MCF 10A (cell line): ENCODE results near the gene TSC2. TPM values are rescaled to one million over a fixed set of nuclear protein-coding genes. Genes with fewer than 3 reads are reported as not detected.

Experiments used
- BruUV-seq: library from RNA; stranded (reverse); fragments of 400-500 nt; replicated peaks from 2 replicates; lab custom pipeline; 2021; lab: Mats Ljungman, UMichigan
- CTCF ChIA-PET: fragments of 300-600 bp; sonication (Branson Sonifier 250); formaldehyde crosslinking; extraction: SDS; loops from one replicate; lab custom pipeline; 2021; ENCODE audit warnings: antibody characterized with exemption, inconsistent platforms; lab: Yijun Ruan, JAX
- POLR2A ChIA-PET: fragments of 300-600, 350-650 bp; sonication (Branson Sonifier 250); formaldehyde crosslinking; extraction: SDS; loops from one replicate; lab custom pipeline; 2020; ENCODE audit warnings: antibody characterized with exemption, inconsistent platforms; lab: Yijun Ruan, JAX
- DNase-seq: peaks from one replicate; pipeline ENCODE4 v3.0.0-alpha.2; 2018; ENCODE audit not compliant: unreplicated experiment
- H3K27ac Mint-ChIP-seq: one replicate; pipeline ENCODE4 v1.8.0; 2022; ENCODE audit warnings: mild to moderate bottlenecking, low read depth, mixed read lengths; ENCODE audit not compliant: unreplicated experiment
- H3K27me3 Mint-ChIP-seq: one replicate; pipeline ENCODE4 v1.8.0; 2022; ENCODE audit warnings: mixed read lengths; ENCODE audit not compliant: insufficient read depth, unreplicated experiment
- H3K36me3 Mint-ChIP-seq: one replicate; pipeline ENCODE4 v1.8.0; 2022; ENCODE audit warnings: mild to moderate bottlenecking, moderate library complexity, mixed read lengths; ENCODE audit not compliant: insufficient read depth, unreplicated experiment
- H3K4me1 Mint-ChIP-seq: one replicate; pipeline ENCODE4 v1.8.0; 2022; ENCODE audit warnings: mixed read lengths; ENCODE audit not compliant: insufficient read depth, unreplicated experiment
- H3K4me3 Mint-ChIP-seq: one replicate; pipeline ENCODE4 v1.8.0; 2022; ENCODE audit warnings: mild to moderate bottlenecking, moderate library complexity, mixed read lengths; ENCODE audit not compliant: unreplicated experiment
- H3K9me3 Mint-ChIP-seq: one replicate; pipeline ENCODE4 v1.8.0; 2022; ENCODE audit warnings: mixed read lengths; ENCODE audit not compliant: unreplicated experiment
- CTCF ChIP-seq: fragments of 200-600 bp; IDR thresholded peaks from one replicate; pipeline ENCODE4 v1.8.0; 2022; ENCODE audit warnings: antibody characterized with exemption, mild to moderate bottlenecking; ENCODE audit not compliant: unreplicated experiment
- intact Hi-C: fragments of 100-400 bp; cut with micrococcal nuclease; formaldehyde crosslinking; loops from 2 replicates; pipeline ENCODE4 v1.14.1; 2022
- total RNA-seq: library from RNA; stranded (reverse); gene quantifications from 2 replicates; pipeline ENCODE4 v1.2.3, GENCODE V29; 2022

TSC2 gene
- total RNA-seq, 1 experiment from 2014 or later, result 99.8 TPM

- H3K27ac Mint-ChIP-seq, result no peak overlapping the region
- TF ChIP-seq CTCF, result no peak
- no TSS peak for BruUV-seq
- peaks cover 38% of the 10 kb centered on the region for H3K36me3 Mint-ChIP-seq
- ChIA-PET POLR2A (no interaction called here), CTCF (interaction anchor here (0.6 kb wide), 1 partner anchor 140 kb away, joined by 3 read pairs; no protein-coding TSS in a partner anchor)
- H3K27me3 Mint-ChIP-seq, result no peaks in the 10 kb centered on the region
- no peak for DNase-seq
- intact Hi-C loops, result no loop called here
- no peaks in the 10 kb centered on the region for H3K4me1 Mint-ChIP-seq
- no peak overlapping the region for H3K4me3 Mint-ChIP-seq
- H3K9me3 Mint-ChIP-seq, result no peaks in the 10 kb centered on the region
Observed at GRCh38 chr16:2054543-2055245, 6.9 kb downstream of the TSC2 start.

DNA sequence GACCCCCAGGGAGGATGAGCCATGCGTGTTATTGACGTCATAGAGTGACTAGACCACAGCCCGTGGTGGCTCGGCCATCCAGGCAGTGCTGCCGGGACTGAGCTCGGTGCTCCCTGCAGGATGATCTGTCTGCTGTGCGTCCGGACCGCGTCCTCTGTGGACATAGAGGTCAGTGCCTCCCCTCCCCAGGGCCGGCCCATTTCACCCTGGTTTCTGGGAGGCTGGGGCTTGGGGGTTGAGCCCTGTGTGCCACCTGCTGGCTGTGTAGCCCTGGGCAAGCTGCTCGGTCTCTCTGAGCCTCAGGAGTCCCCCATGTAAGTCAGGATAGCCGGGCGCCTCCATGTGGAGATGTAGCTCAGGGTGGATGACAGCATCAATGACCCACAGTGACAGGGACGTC is 8.3 kb downstream of the TSC2 start:
- CTCF ChIA-PET, result interaction anchor here (0.9 to 1.6 kb wide), 2 partner anchors 9 to 21 kb away, joined by 5 to 6 read pairs; no protein-coding TSS in a partner anchor
- intact Hi-C loops, result loop anchor here (2.0 kb wide), 1 partner anchor 33 kb away; no protein-coding TSS in a partner anchor

DNA sequence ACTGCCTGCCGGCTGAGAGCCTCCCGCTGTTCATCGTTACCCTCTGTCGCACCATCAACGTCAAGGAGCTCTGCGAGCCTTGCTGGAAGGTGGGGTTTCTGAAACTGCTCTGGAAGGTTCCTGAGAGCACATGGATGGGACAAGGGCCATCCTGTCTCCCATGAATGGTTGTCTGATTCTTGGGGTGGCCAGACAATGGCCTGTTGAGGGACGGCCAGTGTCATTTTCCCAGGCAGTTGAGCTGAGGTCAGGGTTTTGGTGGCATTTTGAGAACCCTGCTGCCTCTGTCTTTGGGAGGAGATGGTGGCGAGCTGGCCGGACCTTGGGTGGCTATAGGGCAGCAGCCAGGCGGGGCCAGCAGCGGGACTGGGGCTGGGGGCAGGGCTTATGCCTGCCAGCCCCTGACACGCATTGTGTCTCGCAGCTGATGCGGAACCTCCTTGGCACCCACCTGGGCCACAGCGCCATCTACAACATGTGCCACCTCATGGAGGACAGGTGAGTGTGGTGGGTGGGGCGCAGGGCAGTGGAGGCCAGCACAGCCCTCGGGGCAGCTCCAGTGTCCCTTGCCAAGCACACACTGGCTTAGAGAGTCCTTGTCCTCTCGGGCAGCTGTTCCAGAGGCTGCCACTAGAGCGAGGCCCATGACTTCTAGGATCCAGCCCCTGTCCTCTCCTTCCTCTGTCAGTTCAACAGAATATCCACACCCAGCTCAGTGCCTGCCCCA is 9.1 kb downstream of the TSC2 start:
- H3K27me3 Mint-ChIP-seq, result no peaks in the 10 kb centered on the region
- no peak overlapping the region for H3K27ac Mint-ChIP-seq
- CTCF ChIA-PET, result interaction anchor here (0.6 to 1.6 kb wide), 4 partner anchors 10 to 355 kb away, joined by 3 to 5 read pairs (median 4); no protein-coding TSS in a partner anchor
- no peak for TF ChIP-seq CTCF
- intact Hi-C loops, result loop anchor here (2.0 kb wide), 1 partner anchor 34 kb away; no protein-coding TSS in a partner anchor
- peaks cover 29% of the 10 kb centered on the region for H3K36me3 Mint-ChIP-seq
- no peak overlapping the region for H3K4me3 Mint-ChIP-seq
- no peaks in the 10 kb centered on the region for H3K9me3 Mint-ChIP-seq
- BruUV-seq, result no TSS peak
- no peak for DNase-seq
- no peaks in the 10 kb centered on the region for H3K4me1 Mint-ChIP-seq
- POLR2A ChIA-PET, result interaction anchor here (1.0 to 2.0 kb wide), 2 partner anchors 9 to 79 kb away, joined by 3 to 13 read pairs; partner anchors contain the start of genes NTHL1, PKD1 and TSC2

More for the DNA sequence above, 8.3 kb downstream of the TSC2 start:
- peaks cover 31% of the 10 kb centered on the region for H3K36me3 Mint-ChIP-seq
- no peak overlapping the region for H3K4me3 Mint-ChIP-seq
- POLR2A ChIA-PET, result interaction anchor here (1.0 to 2.0 kb wide), 2 partner anchors 8 to 80 kb away, joined by 3 to 13 read pairs; partner anchors contain the start of genes NTHL1, PKD1 and TSC2
- H3K4me1 Mint-ChIP-seq, result no peaks in the 10 kb centered on the region
- DNase-seq, result no peak
- no peak for TF ChIP-seq CTCF
- H3K27me3 Mint-ChIP-seq, result no peaks in the 10 kb centered on the region
- H3K9me3 Mint-ChIP-seq, result no peaks in the 10 kb centered on the region
- no peak overlapping the region for H3K27ac Mint-ChIP-seq
- no TSS peak for BruUV-seq

- Mint-ChIP-seq H3K36me3 (peaks cover 28% of the 10 kb centered on the region), H3K9me3 (no peaks in the 10 kb centered on the region), H3K27ac (no peak overlapping the region), H3K27me3 (no peaks in the 10 kb centered on the region), H3K4me3 (no peak overlapping the region), H3K4me1 (no peaks in the 10 kb centered on the region)
- CTCF ChIA-PET, result interaction anchor here (0.6 to 1.2 kb wide), 2 partner anchors 35 to 356 kb away, joined by 3 to 4 read pairs; no protein-coding TSS in a partner anchor
- intact Hi-C loops, result loop anchor here (2.0 kb wide), 1 partner anchor 35 kb away; no protein-coding TSS in a partner anchor
- BruUV-seq, result no TSS peak
- TF ChIP-seq CTCF, result no peak
- POLR2A ChIA-PET, result no interaction called here
- no peak for DNase-seq
Observed at GRCh38 chr16:2057438-2057837, 9.7 kb downstream of the TSC2 start.
